Measurements from ENCODE around the gene DRC7. TPM values are rescaled to one million over a fixed set of nuclear protein-coding genes. Genes with fewer than 3 reads are reported as not detected.

The DRC7 gene
- total and polyA plus RNA-seq, 9 of the 15 experiments (the other 6 are each of a cell fraction or from before 2014, with no cell fraction given), result 0.04 to 0.33 (median 0.12) TPM; not detected in 3

DNA sequence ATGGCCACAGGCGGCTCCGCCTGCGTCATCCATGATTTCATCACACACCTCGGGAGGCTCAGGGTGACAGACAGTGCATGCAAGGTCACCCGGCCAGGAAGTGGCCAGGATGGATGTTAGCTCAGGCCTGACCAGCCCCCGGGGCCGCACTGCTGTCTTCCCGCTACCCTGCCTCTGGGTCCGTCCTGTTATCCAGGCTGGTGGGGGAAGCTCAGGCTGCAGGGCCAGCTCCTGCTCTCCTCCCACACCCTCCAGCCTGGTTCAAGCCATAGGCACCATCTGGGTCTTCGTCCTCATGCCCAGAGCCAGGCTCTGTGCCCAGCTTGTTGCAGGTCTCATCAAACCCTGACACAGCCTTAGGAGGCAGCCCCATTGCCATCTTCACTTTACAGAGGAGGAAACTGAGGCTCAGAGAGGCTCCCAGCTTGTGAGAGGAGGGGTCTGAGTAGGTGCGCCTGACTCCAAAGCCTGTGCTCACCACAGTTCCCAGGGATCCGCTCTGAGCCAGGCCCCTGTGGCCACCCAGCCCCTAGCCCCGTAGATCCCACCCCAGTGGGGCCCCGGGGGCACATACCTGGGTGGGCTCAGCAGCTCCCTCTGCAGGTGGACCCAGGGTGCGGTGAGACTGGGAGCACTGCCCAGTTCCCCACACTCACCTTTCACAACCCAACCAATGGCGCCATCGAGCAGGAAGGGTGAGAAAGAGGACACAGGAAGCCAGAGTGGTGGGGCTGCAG is 26.9 kb upstream of the DRC7 start (continued):
- TF ChIP-seq, protein P1, sequence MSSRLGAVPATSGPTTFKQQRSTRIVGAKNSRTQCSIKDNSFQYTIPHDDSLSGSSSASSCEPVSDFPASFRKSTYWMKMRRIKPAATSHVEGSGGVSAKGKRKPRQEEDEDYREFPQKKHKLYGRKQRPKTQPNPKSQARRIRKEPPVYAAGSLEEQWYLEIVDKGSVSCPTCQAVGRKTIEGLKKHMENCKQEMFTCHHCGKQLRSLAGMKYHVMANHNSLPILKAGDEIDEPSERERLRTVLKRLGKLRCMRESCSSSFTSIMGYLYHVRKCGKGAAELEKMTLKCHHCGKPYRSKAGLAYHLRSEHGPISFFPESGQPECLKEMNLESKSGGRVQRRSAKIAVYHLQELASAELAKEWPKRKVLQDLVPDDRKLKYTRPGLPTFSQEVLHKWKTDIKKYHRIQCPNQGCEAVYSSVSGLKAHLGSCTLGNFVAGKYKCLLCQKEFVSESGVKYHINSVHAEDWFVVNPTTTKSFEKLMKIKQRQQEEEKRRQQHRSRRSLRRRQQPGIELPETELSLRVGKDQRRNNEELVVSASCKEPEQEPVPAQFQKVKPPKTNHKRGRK (tag; IDR thresholded peaks at IDR 0.05), result no peak
- TF ChIP-seq SREBF1 (IDR thresholded peaks at IDR 0.05; ENCODE audit: borderline replicate concordance, low read depth, low read length) (no peak), ZHX1 (conservative IDR thresholded peaks at IDR 0.05; ENCODE audit: low read length) (no peak), MTA3 (IDR thresholded peaks at IDR 0.05; ENCODE audit: borderline replicate concordance) (peak; percentile 89; the same call in 1 of the 2 replicates), NCOA2 (IDR thresholded peaks at IDR 0.05; ENCODE audit: partially characterized antibody in 2 of 2) (no peak), TAL1 (IDR thresholded peaks at IDR 0.05) (no peak), KHSRP (IDR thresholded peaks at IDR 0.05) (no peak), TRIM25 (IDR thresholded peaks at IDR 0.05; ENCODE audit: borderline replicate concordance) (no peak), RBM39 (optimal IDR thresholded peaks at IDR 0.05; ENCODE audit: low read depth, low read length) (no peak), PURB (CRISPR knock-in tag; IDR thresholded peaks at IDR 0.05; ENCODE audit: low read depth) (no peak), MAZ (CRISPR knock-in tag; conservative IDR thresholded peaks at IDR 0.05 in 1 of 2, IDR thresholded peaks at IDR 0.05 in 1 of 2) (peak in 1 of 2 experiments; percentile 30; a peak in 3 of 4 replicates), ZNF197 (CRISPR knock-in tag; IDR thresholded peaks at IDR 0.05; ENCODE audit: low read depth) (peak; percentile 78), YBX1 (IDR thresholded peaks at IDR 0.05) (no peak), ZNF780A (CRISPR knock-in tag; IDR thresholded peaks at IDR 0.05) (no peak), GTF2E2 (tag; IDR thresholded peaks at IDR 0.05) (peak; percentile 91)
- TF ChIP-seq, protein P2, sequence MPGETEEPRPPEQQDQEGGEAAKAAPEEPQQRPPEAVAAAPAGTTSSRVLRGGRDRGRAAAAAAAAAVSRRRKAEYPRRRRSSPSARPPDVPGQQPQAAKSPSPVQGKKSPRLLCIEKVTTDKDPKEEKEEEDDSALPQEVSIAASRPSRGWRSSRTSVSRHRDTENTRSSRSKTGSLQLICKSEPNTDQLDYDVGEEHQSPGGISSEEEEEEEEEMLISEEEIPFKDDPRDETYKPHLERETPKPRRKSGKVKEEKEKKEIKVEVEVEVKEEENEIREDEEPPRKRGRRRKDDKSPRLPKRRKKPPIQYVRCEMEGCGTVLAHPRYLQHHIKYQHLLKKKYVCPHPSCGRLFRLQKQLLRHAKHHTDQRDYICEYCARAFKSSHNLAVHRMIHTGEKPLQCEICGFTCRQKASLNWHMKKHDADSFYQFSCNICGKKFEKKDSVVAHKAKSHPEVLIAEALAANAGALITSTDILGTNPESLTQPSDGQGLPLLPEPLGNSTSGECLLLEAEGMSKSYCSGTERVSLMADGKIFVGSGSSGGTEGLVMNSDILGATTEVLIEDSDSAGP (CRISPR knock-in tag; IDR thresholded peaks at IDR 0.05), result no peak
- TF ChIP-seq, protein P3, sequence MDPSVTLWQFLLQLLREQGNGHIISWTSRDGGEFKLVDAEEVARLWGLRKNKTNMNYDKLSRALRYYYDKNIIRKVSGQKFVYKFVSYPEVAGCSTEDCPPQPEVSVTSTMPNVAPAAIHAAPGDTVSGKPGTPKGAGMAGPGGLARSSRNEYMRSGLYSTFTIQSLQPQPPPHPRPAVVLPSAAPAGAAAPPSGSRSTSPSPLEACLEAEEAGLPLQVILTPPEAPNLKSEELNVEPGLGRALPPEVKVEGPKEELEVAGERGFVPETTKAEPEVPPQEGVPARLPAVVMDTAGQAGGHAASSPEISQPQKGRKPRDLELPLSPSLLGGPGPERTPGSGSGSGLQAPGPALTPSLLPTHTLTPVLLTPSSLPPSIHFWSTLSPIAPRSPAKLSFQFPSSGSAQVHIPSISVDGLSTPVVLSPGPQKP (CRISPR knock-in tag; IDR thresholded peaks at IDR 0.05), result no peak
